Right cardiac atrium (tissue), 5 donors: ENCODE measurements around the gene C1QBP. TPM values are rescaled to one million over a fixed set of nuclear protein-coding genes. Genes with fewer than 3 reads are reported as not detected.

Experiments
- ATAC-seq, 2 donors: fragments of 200-7000 bp; cut with Tn5 transposase; one replicate each; pipeline versions ENCODE4 v1.8.0 to v1.9.1; 2020; ENCODE audit warnings: moderate library complexity in 2 of 2, mild to moderate bottlenecking in 1 of 2
- DNase-seq, 3 donors: peaks; one replicate each; pipeline ENCODE4 v3.0.0-alpha.2; 2020
- H3K27ac ChIP-seq: one replicate; pipeline ENCODE4 v1.5.1; 2013; ENCODE audit warnings: mild to moderate bottlenecking, low read length, control low read depth, moderate library complexity
- H3K27me3 ChIP-seq: one replicate; pipeline ENCODE4 v1.6.1; 2013; ENCODE audit not compliant: control insufficient read depth, insufficient read depth
- H3K4me1 ChIP-seq: one replicate; pipeline ENCODE4 v1.6.1; 2013; ENCODE audit warnings: low read length; ENCODE audit not compliant: control insufficient read depth, insufficient read depth
- H3K4me3 ChIP-seq: one replicate; pipeline ENCODE4 v1.5.1; 2013; ENCODE audit warnings: low read length, control low read depth
- H3K9me3 ChIP-seq: one replicate; pipeline ENCODE4 v1.6.1; 2013; ENCODE audit warnings: low read length; ENCODE audit not compliant: control insufficient read depth
- WGBS: extraction: QIAGEN DNeasy Blood & Tissue Kit; methylation state at CpG from one replicate; pipeline ENCODE4 v1.1.7; 2013; 5-methylcytosine and 5-hydroxymethylcytosine counted together
- intact Hi-C, 4 donors: fragments of 100-400 bp; cut with DNase I; formaldehyde crosslinking; loops; one replicate each; pipeline versions ENCODE4 v1.11.0 to v1.14.0; 2022 to 2023
- long read RNA-seq, 4 donors: library from polyadenylated mRNA; unstranded; transcript quantifications; one replicate each; pipeline ENCODE4 v2.0.0, GENCODE V29; 2020 to 2021
- polyA plus RNA-seq: library from polyadenylated mRNA; stranded (reverse); fragments of 200-250 nt; gene quantifications from one replicate; pipeline ENCODE4 v1.2.3, GENCODE V29; 2013
- total RNA-seq, 4 donors: library from RNA; stranded (reverse); fragmentation: NEBNext Ultra II Directional; extraction: Animal tissue kit (Norgen Biotek cat#: 25700); gene quantifications; one replicate each; pipeline ENCODE4 v1.2.1, GENCODE V29; 2021
- donor health status: healthy with polysubstance abuse.
- donor health status: DM: no; HTN: yes; CAD: no.
- donor health status: DM: no; HTN: no; CAD: no.
- donor health status: DM: no; HTN: yes; CAD: no; lungs with severe emphysema.
- donor health status: DM: yes; HTN: yes; CAD: no.

Gene C1QBP
- total RNA-seq (100 to 1,000 TPM in 1 of 4 donors, 10 to 100 TPM in 3; 86.7 to 101 (median 93.8) TPM), polyA plus RNA-seq (143 TPM)
- long read RNA-seq, donor 1, transcript C1QBP-201 (6 exons, 1,169 nt): major isoform, 323 of 332 reads
- long read RNA-seq, donor 1, partial matches to known transcripts: 0 of 332 reads
- long read RNA-seq, donor 1, other reads (novel, unspliced or antisense): 9 of 332 reads
- long read RNA-seq, donor 2, transcript C1QBP-201 (6 exons, 1,169 nt): major isoform, 152 of 153 reads
- long read RNA-seq, donor 2, partial matches to known transcripts: 0 of 153 reads
- long read RNA-seq, donor 2, other reads (novel, unspliced or antisense): 1 of 153 reads
- long read RNA-seq, donor 3, transcript C1QBP-201 (6 exons, 1,169 nt): major isoform, 557 of 569 reads
- long read RNA-seq, donor 3, partial matches to known transcripts: 1 of 569 reads
- long read RNA-seq, donor 3, other reads (novel, unspliced or antisense): 11 of 569 reads
- long read RNA-seq, donor 4, transcript C1QBP-201 (6 exons, 1,169 nt): major isoform, 128 of 134 reads
- long read RNA-seq, donor 4, partial matches to known transcripts: 0 of 134 reads
- long read RNA-seq, donor 4, other reads (novel, unspliced or antisense): 5 of 134 reads

DNA sequence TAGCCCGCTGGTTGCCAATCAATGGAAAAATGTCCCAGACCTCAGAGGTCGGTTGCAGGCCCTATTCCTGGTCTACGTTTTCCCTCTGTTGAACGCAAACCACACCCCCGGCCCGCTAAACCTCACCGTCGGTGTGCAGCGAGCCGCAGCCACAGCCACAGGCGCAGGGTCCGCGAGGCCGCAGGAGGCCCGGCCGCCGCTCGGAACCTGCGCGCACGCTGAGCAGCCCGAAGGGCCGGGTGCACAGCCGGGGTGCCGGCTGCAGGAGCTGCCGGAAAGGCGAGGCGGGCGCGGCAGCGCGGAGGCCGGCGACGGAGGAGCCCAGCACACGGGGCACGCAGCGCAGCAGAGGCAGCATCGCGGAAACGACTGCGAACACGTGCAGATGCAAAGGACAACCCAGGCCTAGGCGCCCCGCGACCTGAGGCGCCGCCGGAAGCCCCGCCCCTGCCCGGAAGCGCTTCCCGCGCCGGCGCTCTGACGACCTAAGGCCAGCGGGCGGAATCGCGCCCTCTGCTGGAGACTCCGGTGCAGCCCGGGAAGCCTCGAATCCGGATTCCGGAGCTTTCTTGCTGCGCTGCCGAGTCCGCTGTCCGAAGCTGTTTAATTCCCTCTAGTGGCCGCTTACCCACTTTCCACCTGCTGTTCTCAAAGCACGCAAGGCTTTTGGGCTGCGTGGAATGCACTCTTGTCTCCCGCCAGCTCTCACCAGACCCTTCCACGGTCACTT, at the start of gene C1QBP:
TSS of gene C1QBP (minus strand) at position 440 of the 730 bp plus-strand sequence. CDS start at position 358, 82 bp downstream.
- intact Hi-C loops: loop anchor here in 1 of 4 donors (10.0 kb wide), 1 partner anchor 184 kb away; no protein-coding TSS in a partner anchor
- H3K27me3 ChIP-seq: no peaks in the 10 kb centered on the region
- H3K27ac ChIP-seq: peak within 1 kb of the TSS; percentile 63
- peak; percentile 97 for ATAC-seq
- peak within 1 kb of the TSS; percentile 87 for H3K4me3 ChIP-seq
- under 1% methylated on average over 75 of the region's 75 CpGs for WGBS
- no peaks in the 10 kb centered on the region for H3K9me3 ChIP-seq
- DNase-seq: peak; percentile 91 to 97 (median 97)
- H3K4me1 ChIP-seq: no peaks in the 10 kb centered on the region

GRCh38 chr17:5488752-5489151, 49.8 kb upstream of the C1QBP start:
- WGBS: 80% methylated on average over 8 of the region's 8 CpGs
- DNase-seq (peak in 1 of 3 donors; percentile 49), ATAC-seq (no peak)
- intact Hi-C loops: no loop called here
- Histone ChIP-seq H3K27me3 (no peaks in the 10 kb centered on the region), H3K27ac (no peak overlapping the region), H3K9me3 (no peaks in the 10 kb centered on the region), H3K4me1 (no peaks in the 10 kb centered on the region), H3K4me3 (no peak overlapping the region)

- H3K4me1 ChIP-seq: no peaks in the 10 kb centered on the region
- WGBS: under 1% methylated on average over 77 of the region's 77 CpGs
- intact Hi-C loops: no loop called here
- no peaks in the 10 kb centered on the region for H3K27me3 ChIP-seq
- no peaks in the 10 kb centered on the region for H3K9me3 ChIP-seq
- DNase-seq (peak; percentile 98 to 99 (median 98)), ATAC-seq (peak; percentile 97)
- H3K27ac ChIP-seq: peak within 1 kb of the TSS; percentile 100
- H3K4me3 ChIP-seq: peak within 1 kb of the TSS; percentile 85
These were observed 47.5 kb upstream of the C1QBP start, which contains the start of gene MIS12 for GRCh38 chr17:5486206-5487124. MIS12 (plus strand) TSS chr17:5486566; CDS start chr17:5488863, 2,297 bp downstream.

DNA sequence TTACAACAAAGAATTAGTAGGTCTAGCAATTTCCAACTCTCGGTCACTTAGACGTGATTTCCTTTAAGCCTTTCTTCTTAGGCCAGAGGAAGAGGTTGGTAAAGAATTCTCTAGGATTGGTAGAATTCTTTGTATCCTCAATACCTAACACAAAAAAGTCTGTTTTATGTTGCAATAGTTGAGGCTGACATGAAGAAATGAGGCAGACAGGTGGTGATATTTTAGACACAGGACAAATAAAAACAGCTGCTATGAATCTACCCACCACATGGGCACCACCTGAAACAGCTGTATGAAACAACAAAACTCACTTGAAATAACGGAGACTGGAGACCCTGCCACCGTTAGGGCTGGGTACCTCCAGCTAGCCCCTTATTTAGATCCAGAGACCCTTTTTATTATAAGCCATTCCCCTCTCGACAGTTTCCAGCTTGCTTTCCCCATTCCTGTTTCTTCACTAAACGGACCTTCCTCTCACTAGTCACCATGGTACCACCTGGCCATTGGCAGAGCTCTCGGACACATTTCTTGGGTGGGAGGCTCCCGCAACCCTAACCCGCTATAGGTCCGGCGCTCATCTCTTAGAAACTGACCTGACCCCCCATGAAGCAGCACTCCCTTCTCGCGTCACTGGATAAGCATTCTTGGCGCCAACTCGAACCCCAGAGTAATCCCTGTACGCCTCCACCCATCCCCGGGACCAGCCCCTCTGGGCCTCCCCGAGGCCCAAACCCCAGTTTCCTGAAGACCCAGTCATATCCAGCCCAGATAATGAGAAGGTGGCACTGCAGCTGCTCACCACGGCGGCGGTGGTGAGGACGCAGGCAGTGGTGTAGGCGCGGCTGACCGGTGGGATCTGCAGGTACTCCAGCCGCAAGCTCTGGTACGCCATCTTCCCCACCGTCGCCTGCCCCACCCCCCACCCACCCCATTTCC, 46.6 kb upstream of the C1QBP start, which contains the start of gene DERL2:
TSS of gene DERL2 (minus strand) at position 909 of the 936 bp plus-strand sequence. CDS start at position 892, 17 bp downstream.
- Histone ChIP-seq H3K4me3 (peak within 1 kb of the TSS; percentile 85), H3K9me3 (no peaks in the 10 kb centered on the region), H3K27ac (peak within 1 kb of the TSS; percentile 100), H3K4me1 (no peaks in the 10 kb centered on the region), H3K27me3 (no peaks in the 10 kb centered on the region)
- DNase-seq: no peak
- intact Hi-C loops: no loop called here
- ATAC-seq: peak; percentile 4 to 35
- WGBS: 5% methylated on average over 29 of the region's 29 CpGs

- intact Hi-C loops: no loop called here
- Histone ChIP-seq H3K9me3 (no peaks in the 10 kb centered on the region), H3K27ac (no peak overlapping the region), H3K27me3 (no peaks in the 10 kb centered on the region), H3K4me1 (no peaks in the 10 kb centered on the region), H3K4me3 (no peak overlapping the region)
- no peak for ATAC-seq
- 95% methylated on average over 4 of the region's 4 CpGs for WGBS
- DNase-seq: no peak
These were observed 42.5 kb upstream of the C1QBP start for GRCh38 chr17:5481451-5481850.

DNA sequence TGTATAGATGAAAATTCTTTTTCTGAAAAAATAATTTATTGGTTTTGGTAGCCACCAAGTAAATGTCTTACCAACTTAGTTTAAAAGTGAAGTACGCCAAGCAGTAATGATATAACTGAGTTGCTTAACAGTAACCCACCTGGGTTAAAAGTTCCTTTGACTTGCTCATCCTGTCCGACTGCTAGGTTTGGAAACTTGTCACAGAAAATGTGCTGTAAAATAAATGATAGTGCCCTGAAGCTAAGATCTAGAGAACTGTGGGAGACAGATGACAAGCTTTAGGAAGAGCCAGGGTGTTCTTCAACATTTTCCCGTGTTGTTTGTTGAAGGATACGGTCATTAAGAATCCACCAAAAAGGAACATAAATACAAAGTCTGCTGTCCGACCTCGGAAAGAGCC, 42.0 kb upstream of the C1QBP start:
- no peak overlapping the region for H3K27ac ChIP-seq
- DNase-seq: no peak
- intact Hi-C loops: no loop called here
- H3K4me3 ChIP-seq: no peak overlapping the region
- no peaks in the 10 kb centered on the region for H3K9me3 ChIP-seq
- WGBS: 85% methylated on average over 6 of the region's 6 CpGs
- ATAC-seq: no peak
- H3K27me3 ChIP-seq: no peaks in the 10 kb centered on the region
- no peaks in the 10 kb centered on the region for H3K4me1 ChIP-seq

GRCh38 chr17:5478992-5479391, 40.0 kb upstream of the C1QBP start:
- WGBS: 93% methylated on average over 4 of the region's 4 CpGs
- no peak overlapping the region for H3K27ac ChIP-seq
- H3K4me1 ChIP-seq: no peaks in the 10 kb centered on the region
- no peaks in the 10 kb centered on the region for H3K9me3 ChIP-seq
- ATAC-seq (no peak), DNase-seq (no peak)
- no peaks in the 10 kb centered on the region for H3K27me3 ChIP-seq
- no peak overlapping the region for H3K4me3 ChIP-seq
- intact Hi-C loops: no loop called here

DNA sequence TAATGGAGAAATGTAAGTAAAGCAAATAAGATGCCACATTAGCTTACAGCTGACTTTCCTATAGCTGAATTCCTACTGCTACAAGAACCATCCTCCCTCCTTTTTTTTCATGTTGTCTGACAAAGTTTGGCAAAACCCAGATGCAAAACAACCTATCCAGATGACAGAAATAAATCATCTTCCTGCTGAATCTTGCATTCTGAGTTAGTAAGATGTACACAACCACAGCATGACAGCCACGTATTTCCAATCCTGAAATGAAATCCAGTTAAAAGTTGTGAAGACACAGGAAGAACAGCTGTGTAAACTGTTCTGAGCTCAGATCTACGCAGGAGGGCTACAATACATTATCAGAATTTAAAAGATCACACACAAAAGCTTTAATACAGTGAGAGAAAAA, 35.0 kb upstream of the C1QBP start:
- ATAC-seq (no peak), DNase-seq (no peak)
- intact Hi-C loops: no loop called here
- no peak overlapping the region for H3K4me3 ChIP-seq
- WGBS: 91% methylated on average over 2 of the region's 2 CpGs
- no peaks in the 10 kb centered on the region for H3K9me3 ChIP-seq
- H3K4me1 ChIP-seq: no peaks in the 10 kb centered on the region
- no peaks in the 10 kb centered on the region for H3K27me3 ChIP-seq
- H3K27ac ChIP-seq: no peak overlapping the region

DNA sequence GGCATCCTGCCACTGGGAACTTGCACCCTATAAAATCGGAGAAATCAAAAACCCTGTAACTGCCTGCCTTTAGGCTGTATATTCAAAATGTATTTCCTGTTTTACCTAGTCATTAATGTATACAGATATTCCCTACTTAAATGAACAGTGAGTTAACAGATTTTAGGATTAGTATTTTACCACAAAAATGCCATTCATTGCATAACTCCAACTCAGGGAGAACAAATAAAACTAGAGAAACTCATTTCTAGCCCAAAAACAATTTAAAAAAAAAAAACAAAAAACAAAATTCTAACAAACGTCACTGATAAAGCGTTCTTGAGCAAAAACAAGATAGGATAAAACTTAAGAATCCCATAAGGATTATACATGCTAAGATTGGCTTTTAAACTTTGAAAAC, 33.6 kb upstream of the C1QBP start:
- ATAC-seq: no peak
- no peak for DNase-seq
- H3K27ac ChIP-seq: no peak overlapping the region
- no peaks in the 10 kb centered on the region for H3K27me3 ChIP-seq
- intact Hi-C loops: no loop called here
- no peaks in the 10 kb centered on the region for H3K9me3 ChIP-seq
- 86% methylated on average over 3 of the region's 3 CpGs for WGBS
- H3K4me1 ChIP-seq: no peaks in the 10 kb centered on the region
- H3K4me3 ChIP-seq: no peak overlapping the region
